Vagina (tissue), 2 donors: ENCODE measurements around the gene CRTC3. TPM values are rescaled to one million over a fixed set of nuclear protein-coding genes. Genes with fewer than 3 reads are reported as not detected.
"Not testable (repeated sequence)": the region's sequence is repeated elsewhere in the genome, so short reads cannot be mapped to it uniquely, and the experiment has no call there.

Experiments used
- DNase-seq, 2 donors: peaks; one replicate each; pipeline ENCODE4 v3.0.0-alpha.2; 2017; ENCODE audit errors: extremely low spot score in 2 of 2
- H3K27ac ChIP-seq: fragments of 200-600 bp; sonication (generic); one replicate; pipeline ENCODE4 v1.5.1; 2019
- H3K27me3 ChIP-seq: fragments of 200-600 bp; sonication (generic); one replicate; pipeline ENCODE4 v1.5.1; 2019
- H3K36me3 ChIP-seq, 2 donors: fragments of 200-600 bp; sonication (generic); one replicate each; pipeline ENCODE4 v1.5.1; 2017 to 2019
- H3K4me1 ChIP-seq: fragments of 200-600 bp; sonication (generic); one replicate; pipeline ENCODE4 v1.5.1; 2019
- H3K4me3 ChIP-seq, 2 donors: fragments of 200-600 bp; sonication (generic); 1 replicate in 1 of 2; 2 replicates in 1 of 2; pipeline ENCODE4 v1.5.1; 2016 to 2019
- H3K9me3 ChIP-seq: fragments of 200-600 bp; sonication (generic); one replicate; pipeline ENCODE4 v1.5.1; 2019
- POLR2A ChIP-seq, 2 donors: fragments of 450-650 bp; IDR thresholded peaks; one replicate each; pipeline ENCODE4 v1.6.1; 2017; ENCODE audit warnings: antibody characterized with exemption in 2 of 2, mild to moderate bottlenecking in 2 of 2, moderate library complexity in 2 of 2
- POLR2AphosphoS5 ChIP-seq, 2 donors: sonication (generic); formaldehyde crosslinking; IDR thresholded peaks; one replicate each; pipeline ENCODE4 v1.9.0; 2017; ENCODE audit warnings: antibody characterized with exemption in 2 of 2, mild to moderate bottlenecking in 2 of 2, low read depth in 1 of 2; ENCODE audit not compliant: insufficient read depth in 1 of 2
- intact Hi-C: fragments of 100-400 bp; cut with DNase I; formaldehyde crosslinking; loops from one replicate; pipeline ENCODE4 v1.15.1; 2023
- total RNA-seq: library from RNA; depleted of rRNA; stranded (reverse); fragments of >200 nt; gene quantifications from one replicate; pipeline ENCODE4 v1.2.3, GENCODE V29; 2016
- TF ChIP-seq, protein P1 (sequence below), 3 experiments: fragments of 450-650 bp in 2 of 3; fragments of 200-600 bp in 1 of 3; sonication (generic) in 1 of 3; IDR thresholded peaks; one replicate each; pipeline ENCODE4 v1.5.1; 2017 to 2019; ENCODE audit warnings: antibody characterized with exemption in 3 of 3, mild to moderate bottlenecking in 2 of 3, moderate library complexity in 2 of 3

CRTC3 gene
- total RNA-seq, 1 donor from 2014 or later, result 43.5 TPM

DNA sequence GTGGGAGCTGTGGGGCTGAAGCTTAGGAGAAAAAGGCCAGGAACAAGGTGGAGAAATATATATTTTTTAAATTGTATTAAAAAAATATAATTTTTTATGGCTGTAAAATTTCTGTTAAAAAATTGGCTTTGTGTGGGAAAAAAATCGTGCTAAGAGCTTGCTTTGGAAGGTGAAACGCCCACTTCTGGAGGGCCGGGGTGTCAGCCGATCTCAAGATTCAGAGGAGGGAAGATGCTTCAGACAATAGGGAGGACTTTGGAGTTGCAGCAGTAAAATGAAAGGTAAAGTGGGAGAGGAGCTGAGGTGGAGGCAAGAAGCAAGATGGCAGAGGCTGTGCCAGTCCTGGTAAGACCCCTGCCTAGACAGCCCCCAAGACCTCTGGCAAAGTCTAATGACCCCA, 141.5 kb downstream of the CRTC3 start:
- Histone ChIP-seq H3K4me1 (no peaks in the 10 kb centered on the region), H3K4me3 (no peak overlapping the region), H3K9me3 (no peaks in the 10 kb centered on the region), H3K36me3 (no peaks in the 10 kb centered on the region), H3K27ac (no peak overlapping the region), H3K27me3 (no peaks in the 10 kb centered on the region)
- TF ChIP-seq POLR2A (IDR thresholded peaks at IDR 0.05) (no peak), POLR2AphosphoS5 (IDR thresholded peaks at IDR 0.05; ENCODE audit: insufficient read depth in 1 of 2, low read depth in 1 of 2) (no peak)
- TF ChIP-seq, protein P1, sequence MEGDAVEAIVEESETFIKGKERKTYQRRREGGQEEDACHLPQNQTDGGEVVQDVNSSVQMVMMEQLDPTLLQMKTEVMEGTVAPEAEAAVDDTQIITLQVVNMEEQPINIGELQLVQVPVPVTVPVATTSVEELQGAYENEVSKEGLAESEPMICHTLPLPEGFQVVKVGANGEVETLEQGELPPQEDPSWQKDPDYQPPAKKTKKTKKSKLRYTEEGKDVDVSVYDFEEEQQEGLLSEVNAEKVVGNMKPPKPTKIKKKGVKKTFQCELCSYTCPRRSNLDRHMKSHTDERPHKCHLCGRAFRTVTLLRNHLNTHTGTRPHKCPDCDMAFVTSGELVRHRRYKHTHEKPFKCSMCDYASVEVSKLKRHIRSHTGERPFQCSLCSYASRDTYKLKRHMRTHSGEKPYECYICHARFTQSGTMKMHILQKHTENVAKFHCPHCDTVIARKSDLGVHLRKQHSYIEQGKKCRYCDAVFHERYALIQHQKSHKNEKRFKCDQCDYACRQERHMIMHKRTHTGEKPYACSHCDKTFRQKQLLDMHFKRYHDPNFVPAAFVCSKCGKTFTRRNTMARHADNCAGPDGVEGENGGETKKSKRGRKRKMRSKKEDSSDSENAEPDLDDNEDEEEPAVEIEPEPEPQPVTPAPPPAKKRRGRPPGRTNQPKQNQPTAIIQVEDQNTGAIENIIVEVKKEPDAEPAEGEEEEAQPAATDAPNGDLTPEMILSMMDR (IDR thresholded peaks at IDR 0.05), result no peak
- DNase-seq, result no peak
- intact Hi-C loops, result no loop called here

DNA sequence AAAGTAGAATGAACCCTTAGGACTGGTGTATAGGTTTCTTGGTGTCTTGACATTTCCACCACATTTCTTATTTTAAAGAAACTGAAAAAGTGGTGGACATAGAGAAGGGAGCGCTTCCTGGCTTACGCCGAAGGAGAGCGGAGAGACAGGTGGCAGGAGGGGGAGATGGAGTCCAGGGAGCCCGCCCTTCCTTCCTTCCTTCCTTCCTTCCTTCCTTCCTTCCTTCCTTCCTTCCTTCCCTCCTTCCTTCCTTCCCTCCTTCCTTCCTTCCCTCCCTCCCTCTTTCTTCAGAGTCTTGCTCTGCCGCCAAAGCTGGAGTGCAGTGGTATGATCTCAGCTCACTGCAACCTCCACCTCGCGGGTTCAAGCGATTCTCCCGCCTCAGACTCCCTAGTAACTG, 143.6 kb downstream of the CRTC3 start:
- intact Hi-C loops, H3K27me3 ChIP-seq, DNase-seq, H3K9me3 ChIP-seq, H3K4me3 ChIP-seq, H3K36me3 ChIP-seq, H3K4me1 ChIP-seq, H3K27ac ChIP-seq: not testable (repeated sequence)

DNA sequence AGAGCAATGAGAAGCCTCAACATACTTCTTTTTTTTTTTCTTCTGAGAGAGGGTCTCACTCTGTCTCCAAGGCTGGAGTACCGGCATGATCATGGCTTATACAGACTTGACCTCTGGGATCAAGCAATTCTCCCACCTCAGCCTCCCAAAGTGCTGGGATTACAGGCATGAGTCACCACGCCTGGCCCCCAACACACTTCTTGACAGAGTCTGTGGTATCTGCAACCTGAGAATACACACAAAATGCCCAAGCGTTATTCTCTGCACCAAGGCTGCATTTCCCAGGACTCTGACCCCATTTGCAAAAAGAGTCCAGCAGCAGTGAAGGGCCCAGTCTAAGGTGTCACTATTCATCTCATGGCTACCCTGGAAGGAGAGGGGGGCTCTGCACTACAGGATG, 144.8 kb downstream of the CRTC3 start:
- Histone ChIP-seq H3K27ac (no peak overlapping the region), H3K9me3 (no peaks in the 10 kb centered on the region), H3K4me1 (no peaks in the 10 kb centered on the region), H3K27me3 (no peaks in the 10 kb centered on the region), H3K4me3 (no peak overlapping the region), H3K36me3 (no peaks in the 10 kb centered on the region)
- intact Hi-C loops, result no loop called here
- no peak for TF ChIP-seq POLR2A (IDR thresholded peaks at IDR 0.05)
- no peak for TF ChIP-seq POLR2AphosphoS5 (IDR thresholded peaks at IDR 0.05; ENCODE audit: insufficient read depth in 1 of 2, low read depth in 1 of 2)
- TF ChIP-seq, protein P1 (IDR thresholded peaks at IDR 0.05), result no peak
- no peak for DNase-seq

DNA sequence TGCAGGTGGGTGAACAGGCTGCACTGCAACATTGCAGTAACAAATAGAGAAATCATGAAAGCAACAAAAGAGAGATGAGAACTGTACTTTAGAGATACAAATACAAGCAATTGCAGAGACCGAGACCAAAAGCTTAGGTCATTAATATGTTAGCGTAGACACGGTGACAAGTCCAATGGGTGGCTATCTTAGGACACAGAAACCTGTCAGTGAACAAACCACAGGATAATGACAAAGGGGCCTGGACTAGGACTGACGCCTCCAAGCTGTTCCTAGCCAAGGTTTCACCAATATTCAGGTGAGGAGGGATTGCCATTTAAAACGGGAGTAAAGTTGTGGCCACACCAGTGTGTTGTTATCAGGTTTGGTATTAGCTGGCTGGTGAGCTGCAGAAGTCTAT, 145.7 kb downstream of the CRTC3 start:
- no peaks in the 10 kb centered on the region for H3K27me3 ChIP-seq
- TF ChIP-seq POLR2AphosphoS5 (IDR thresholded peaks at IDR 0.05; ENCODE audit: insufficient read depth in 1 of 2, low read depth in 1 of 2) (no peak), POLR2A (IDR thresholded peaks at IDR 0.05) (no peak)
- TF ChIP-seq, protein P1 (IDR thresholded peaks at IDR 0.05), result no peak
- peaks cover 6% of the 10 kb centered on the region for H3K4me1 ChIP-seq
- no peak overlapping the region for H3K4me3 ChIP-seq
- intact Hi-C loops, result no loop called here
- H3K27ac ChIP-seq, result no peak overlapping the region
- no peaks in the 10 kb centered on the region for H3K36me3 ChIP-seq
- no peak for DNase-seq
- H3K9me3 ChIP-seq, result no peaks in the 10 kb centered on the region

DNA sequence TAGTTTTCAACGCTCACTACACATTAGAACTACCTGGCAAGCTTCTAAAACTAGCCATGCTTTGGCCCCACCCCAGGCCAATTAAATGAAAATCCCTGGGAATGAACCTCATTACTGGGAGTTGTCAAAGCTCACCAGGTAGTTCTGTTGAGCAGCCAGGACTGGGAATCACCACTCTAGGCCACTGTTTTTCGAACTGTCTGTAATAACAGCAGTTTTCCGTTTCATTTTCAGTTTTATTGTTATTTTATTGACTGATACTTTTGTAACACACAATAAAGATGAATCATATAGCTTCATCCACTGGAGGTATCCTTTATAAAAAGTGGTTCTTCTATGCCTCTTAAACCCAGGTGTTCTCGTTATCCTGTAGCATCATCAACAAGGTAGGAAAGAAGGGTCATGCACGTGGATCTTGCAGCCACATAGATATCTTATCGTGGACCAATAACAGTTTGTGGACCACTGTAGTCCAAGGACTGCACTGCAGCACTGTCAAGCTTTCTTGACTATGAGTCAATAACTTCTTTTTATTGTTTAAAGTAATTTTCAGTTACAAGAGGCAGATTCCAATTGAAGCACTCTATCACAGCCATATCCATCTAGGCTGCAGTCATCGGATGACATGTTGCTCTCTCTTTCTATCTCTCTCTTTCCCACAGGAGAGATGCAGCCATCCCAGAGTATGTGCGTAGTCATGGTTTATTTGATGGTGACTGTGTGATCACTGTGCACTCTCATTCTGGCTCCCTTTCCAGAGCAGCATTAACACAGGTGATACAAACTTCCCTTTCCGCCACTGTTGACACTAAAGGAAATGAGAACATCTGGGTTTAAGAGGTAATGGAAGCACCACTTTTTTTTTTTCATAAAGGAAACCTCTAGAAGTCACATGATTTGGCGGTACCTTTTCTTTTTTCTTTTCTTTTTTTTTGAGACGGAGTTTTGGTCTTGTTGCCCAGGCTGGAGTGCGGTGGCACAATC, 148.4 kb downstream of the CRTC3 start:
- DNase-seq, result no peak
- no peak overlapping the region for H3K4me3 ChIP-seq
- H3K4me1 ChIP-seq, result peaks cover 13% of the 10 kb centered on the region
- no peaks in the 10 kb centered on the region for H3K27me3 ChIP-seq
- H3K36me3 ChIP-seq, result no peaks in the 10 kb centered on the region
- TF ChIP-seq POLR2A (IDR thresholded peaks at IDR 0.05) (no peak), POLR2AphosphoS5 (IDR thresholded peaks at IDR 0.05; ENCODE audit: insufficient read depth in 1 of 2, low read depth in 1 of 2) (no peak)
- TF ChIP-seq, protein P1 (IDR thresholded peaks at IDR 0.05), result no peak
- no peak overlapping the region for H3K27ac ChIP-seq
- H3K9me3 ChIP-seq, result no peaks in the 10 kb centered on the region
- intact Hi-C loops, result no loop called here
